Breast epithelium (tissue), 3 donors: ENCODE data around the gene CEP128.

ENCODE experiments used
- POLR2A ChIP-seq: fragments of 450-650 bp; IDR thresholded peaks from one replicate; pipeline ENCODE4 v1.6.1; 2016; ENCODE audit warnings: antibody characterized with exemption, mild to moderate bottlenecking, moderate library complexity
- POLR2AphosphoS5 ChIP-seq, 3 donors: sonication (generic); formaldehyde crosslinking; IDR thresholded peaks; one replicate each; pipeline ENCODE4 v1.6.1; 2017; ENCODE audit warnings: antibody characterized with exemption in 3 of 3
- TF ChIP-seq, protein P1 (sequence below), 3 donors: fragments of 450-650 bp; IDR thresholded peaks; one replicate each; pipeline ENCODE4 v1.5.1; 2016 to 2017; ENCODE audit warnings: antibody characterized with exemption in 3 of 3, mild to moderate bottlenecking in 3 of 3, moderate library complexity in 3 of 3

DNA sequence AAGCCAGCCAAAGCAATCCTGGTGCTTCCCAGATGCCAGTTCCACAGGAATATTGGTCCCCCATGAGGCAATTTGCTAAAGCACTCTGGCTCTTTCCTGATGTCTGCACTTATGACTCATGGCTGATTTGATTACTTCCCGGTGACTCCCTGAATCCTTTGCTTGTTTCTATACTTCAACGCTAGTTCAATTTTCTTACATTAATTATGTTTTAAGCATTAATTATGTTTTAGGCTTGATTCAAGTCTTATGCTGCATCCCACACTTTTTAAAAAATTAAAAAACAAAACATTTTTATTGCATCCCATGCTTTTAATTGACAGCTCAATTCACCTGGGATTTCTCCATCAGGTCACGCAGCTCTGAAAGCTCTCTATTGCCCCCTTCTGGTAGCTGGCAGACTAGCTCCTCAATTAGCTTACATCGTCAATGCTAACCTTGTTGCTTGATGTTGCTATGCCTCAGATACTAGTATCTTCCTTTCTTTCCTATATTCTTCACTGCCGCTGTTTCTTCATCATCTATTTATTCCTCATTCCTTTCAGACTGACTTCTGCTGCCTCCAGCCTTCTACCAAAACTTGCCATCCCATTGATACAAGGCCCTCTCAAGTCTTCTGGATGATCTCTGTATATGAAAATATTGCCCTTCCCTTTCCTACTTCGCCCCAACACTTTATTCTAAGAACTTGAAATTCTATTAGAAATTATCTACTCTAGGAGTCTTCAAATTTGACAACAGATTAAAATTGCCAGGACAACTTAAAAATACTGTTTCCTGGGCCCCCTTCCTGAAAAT lies 45.9 kb upstream of the CEP128 start:
- TF ChIP-seq, protein P1, sequence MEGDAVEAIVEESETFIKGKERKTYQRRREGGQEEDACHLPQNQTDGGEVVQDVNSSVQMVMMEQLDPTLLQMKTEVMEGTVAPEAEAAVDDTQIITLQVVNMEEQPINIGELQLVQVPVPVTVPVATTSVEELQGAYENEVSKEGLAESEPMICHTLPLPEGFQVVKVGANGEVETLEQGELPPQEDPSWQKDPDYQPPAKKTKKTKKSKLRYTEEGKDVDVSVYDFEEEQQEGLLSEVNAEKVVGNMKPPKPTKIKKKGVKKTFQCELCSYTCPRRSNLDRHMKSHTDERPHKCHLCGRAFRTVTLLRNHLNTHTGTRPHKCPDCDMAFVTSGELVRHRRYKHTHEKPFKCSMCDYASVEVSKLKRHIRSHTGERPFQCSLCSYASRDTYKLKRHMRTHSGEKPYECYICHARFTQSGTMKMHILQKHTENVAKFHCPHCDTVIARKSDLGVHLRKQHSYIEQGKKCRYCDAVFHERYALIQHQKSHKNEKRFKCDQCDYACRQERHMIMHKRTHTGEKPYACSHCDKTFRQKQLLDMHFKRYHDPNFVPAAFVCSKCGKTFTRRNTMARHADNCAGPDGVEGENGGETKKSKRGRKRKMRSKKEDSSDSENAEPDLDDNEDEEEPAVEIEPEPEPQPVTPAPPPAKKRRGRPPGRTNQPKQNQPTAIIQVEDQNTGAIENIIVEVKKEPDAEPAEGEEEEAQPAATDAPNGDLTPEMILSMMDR (IDR thresholded peaks at IDR 0.05) = peak; percentile 74 to 84 (median 79)
- TF ChIP-seq POLR2AphosphoS5 (IDR thresholded peaks at IDR 0.05) (no peak), POLR2A (no peak)
